GDM1 (cell line): Measurements from ENCODE around the gene PPHLN1.
A peak's percentile ranks its signal among the peaks of the same experiment; 100 is the strongest.
"Not testable (repeated sequence)": the region's sequence is repeated elsewhere in the genome, so short reads cannot be mapped to it uniquely, and the experiment has no call there.

Experiments
- DNase-seq: peaks from one replicate; lab custom pipeline; 2025; lab: John Stamatoyannopoulos, UW

PPHLN1 gene

DNA sequence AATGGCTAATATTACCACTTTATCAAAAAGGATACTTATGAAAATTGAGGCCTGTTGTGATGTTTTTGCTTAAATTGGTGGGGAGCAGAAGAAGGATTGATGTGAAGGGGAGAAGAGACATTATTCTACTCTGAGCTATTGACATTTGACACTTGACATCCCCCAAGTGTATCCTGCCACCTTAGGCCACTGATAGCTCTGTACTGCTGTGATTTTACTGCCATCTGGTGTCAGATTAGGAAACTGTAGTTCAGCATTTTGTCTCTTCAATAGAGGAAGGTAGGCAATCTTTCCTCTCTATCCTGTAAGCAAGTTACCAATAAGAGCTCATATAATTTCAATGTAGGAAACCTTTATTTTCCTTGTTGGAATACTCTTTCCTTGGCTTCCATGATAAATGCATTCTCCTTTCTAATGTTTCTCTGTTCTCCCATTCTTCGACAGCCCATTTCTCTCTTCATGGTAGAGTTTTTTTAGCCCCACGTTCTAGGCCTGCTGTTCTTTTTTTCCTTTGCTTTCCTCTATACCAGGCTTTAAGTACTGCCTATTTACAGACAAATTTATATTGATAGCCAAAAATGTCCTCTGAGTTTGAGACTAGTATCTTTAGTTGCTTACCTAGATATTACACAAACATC, 46.3 kb downstream of the PPHLN1 start:
- DNase-seq = peak; percentile 46

DNA sequence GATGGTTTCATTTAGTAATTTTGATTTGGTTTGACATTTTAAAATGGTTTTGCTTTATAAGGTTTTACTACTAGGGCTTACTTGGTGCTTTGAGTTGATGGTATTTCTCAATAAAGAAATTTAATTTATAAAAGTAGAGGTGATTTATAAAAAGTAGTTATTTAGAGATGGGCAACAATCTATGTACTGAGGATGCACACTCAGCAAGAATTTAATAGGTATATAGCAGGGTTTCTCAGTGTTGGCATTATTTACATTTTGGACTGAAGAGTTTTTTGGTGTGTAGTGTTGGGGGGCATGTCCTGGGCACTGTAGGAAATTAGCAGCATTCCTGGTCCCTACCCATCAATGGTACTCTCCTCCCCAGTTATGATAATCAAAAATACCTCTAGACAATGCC, 47.7 kb downstream of the PPHLN1 start:
- no peak for DNase-seq

DNA sequence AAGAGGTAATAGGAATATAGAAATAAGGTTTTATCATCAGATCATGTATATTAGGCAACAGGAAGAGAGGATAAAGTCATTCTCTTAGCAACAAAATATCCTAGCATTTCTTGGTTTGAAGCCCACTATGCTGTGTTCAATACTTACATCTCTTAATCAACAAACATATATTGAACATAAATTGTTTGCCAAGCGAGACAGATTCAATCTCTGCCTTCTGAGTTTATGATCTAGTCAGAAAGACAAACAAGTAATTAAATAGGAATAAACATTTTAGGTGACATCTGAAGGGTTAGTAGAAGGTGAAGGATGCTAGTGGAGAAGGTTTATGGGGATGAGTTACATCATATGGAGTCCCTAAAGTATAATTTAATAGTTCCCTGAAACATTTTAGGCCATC, 54.8 kb downstream of the PPHLN1 start:
- DNase-seq = no peak

DNA sequence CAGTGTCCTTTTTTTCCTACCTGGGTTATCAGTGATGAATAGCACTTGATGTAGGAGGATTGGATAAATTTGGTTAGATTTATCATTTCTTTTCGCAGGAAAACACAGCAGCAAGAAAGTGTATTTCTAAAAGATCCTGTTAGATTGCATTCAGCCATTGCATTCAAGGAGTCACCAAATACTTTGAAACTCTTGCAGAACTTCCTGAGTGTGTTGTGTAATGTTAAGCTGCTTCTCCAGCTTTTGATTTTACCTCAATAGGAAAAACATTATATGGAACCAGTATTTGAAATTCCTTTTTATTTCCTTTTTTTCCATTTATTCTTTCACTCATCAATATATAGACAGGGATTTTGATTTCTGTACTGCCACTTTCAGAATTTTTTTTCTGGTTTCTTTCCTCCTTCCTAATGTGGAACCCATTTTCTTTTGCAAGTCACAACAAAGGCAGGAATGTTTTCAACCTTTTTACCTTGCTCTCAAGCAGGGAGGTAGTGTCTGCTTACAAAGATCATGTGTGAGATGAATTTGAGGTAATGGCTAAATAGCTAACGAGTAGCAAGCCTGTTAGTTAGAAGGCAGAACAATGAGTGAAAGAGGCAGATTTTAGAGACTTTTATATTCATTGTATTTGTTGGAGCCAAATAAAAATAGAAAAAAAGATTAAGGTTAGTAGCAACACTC, 56.2 kb downstream of the PPHLN1 start:
- DNase-seq = no peak

DNA sequence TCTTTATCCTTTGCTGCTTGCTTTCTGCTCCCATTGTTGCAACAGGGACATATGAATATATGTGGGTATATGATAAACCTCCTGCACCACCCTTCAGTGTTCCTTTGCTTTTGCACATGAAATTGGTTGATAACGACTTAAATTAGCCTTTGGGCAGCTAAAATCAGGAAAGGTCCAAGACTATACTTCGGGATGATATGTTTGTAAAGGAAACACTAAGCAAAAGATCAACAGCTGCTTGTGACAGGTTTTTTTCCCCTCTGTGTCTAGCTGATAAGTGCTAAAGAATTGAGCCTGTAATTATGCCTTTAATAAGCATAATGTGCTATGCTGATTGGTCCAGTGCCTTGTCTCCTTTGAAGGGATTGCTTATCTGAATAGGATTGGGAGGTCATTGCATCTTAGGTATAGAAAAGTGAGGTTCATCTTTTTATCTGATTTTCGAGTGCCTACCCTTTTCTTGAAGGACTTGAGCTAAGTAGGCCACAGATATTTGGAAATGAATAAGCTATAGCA, 59.4 kb downstream of the PPHLN1 start:
- DNase-seq = no peak

DNA sequence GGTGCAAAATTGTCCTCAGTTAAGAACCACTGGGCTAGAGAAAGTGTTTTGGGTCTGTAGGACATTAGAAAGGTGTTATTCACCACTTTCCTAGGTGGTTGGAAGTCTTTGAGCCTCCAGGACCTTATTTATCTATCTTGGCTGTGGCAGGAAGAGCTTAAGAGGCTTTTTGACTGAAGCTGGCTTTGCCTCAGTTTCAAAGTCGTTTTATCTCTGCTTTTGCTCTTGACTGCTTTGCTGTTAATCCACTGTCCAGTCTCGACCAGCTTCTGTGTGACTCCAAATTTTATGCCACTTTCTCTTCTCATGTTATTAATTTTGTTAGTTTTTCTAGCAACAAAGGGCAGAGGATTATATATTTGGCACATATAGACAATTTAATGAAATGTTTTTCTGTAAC, 60.3 kb downstream of the PPHLN1 start:
- no peak for DNase-seq

DNA sequence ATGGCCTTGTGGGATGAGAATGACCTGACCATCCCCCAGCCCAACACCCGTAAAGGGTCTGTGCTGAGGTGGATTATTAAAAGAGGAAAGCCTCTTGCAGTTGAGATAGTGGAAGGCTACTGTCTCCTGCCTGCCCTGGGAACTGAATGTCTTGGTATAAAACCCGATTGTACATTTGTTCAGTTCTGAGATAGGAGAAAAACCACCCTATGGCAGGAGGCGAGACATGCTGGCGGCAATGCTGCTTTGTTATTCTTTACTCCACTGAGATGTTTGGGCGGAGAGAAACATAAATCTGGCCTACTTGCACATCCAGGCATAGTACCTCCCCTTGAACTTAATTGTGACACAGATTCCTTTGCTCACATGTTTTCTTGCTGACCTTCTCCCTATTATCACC, 62.1 kb downstream of the PPHLN1 start:
- DNase-seq = not testable (repeated sequence)

DNA sequence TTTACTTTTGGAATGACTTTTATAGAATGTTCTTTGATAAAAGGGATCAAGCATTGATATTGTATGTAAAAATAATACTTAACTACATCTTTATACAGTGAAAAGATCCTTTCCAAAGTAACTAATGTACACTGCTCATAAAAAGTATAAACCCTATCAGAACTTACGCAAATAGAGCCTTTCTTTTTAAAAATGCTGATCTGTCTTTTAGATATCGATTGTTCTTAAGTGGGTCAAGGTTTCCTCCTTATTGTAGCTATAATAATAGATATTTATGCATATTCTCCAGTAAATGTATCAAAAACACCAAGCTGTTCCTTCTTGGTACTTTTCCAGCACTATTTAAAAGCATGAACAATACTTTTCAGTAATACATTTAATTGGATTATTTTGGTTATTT, 68.5 kb downstream of the PPHLN1 start:
- DNase-seq = no peak

DNA sequence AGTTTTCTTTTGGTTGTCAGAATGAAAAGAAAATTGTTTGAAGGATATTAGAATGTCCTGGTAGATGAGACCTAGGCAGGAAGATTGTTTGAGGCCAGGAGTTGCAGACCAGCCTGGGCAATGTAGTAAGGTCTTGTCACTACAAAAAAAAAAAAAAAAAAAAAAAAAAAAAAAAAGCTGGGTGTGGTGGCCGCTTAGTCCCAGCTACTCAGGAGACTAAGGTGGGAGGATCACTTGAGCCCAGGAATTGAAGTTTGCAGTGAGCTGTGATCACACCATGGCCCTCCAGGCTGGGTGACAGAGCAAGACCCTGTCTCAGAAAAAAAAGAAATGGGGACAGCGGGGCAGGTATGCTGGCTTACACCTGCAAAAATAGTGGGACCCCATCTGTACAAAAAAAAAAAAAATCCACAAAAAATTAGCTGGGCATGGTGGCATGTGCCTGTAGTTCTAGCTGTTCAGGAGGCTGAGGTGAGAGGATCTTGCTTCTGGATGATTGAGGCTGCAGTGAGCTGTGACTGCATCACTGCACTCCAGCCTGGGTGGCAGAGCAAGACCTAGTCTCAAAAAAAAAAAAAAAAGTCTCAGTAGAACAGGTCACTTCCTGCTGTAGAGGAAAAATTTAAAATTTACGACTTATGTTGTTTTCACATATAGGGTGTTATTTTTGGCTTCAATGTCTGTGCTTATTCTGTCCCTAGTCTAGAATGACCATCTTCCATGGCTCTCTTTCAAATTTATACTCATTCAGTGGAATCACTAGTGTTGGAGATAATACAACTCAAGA, 70.7 kb downstream of the PPHLN1 start:
- DNase-seq = no peak

DNA sequence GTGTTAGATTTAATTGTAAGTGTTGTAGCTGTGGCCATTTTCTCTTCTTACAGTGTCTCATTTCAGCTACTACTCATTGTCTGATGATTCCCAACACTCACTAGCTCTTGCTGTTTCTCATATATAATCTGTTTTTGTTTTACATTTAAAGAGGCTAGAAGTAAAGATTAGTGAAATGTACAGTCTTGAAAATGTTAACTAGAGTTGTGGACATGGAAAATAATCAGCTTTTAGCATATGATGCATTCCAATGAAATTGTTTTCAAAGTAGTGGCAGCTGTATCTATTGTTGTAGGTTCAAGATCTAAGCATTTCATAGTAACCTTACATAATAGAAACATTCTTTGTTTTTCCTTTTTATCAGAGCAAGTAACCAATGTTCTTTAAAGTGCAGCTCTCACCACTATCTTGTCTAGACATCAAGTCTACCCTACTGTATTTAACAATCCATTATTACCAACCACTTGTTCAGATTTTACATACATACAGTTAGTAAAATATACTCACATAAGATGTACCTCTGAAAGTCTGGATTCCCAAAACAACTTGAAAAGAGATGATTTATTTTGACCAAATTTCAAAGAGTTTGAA, 76.9 kb downstream of the PPHLN1 start:
- no peak for DNase-seq

DNA sequence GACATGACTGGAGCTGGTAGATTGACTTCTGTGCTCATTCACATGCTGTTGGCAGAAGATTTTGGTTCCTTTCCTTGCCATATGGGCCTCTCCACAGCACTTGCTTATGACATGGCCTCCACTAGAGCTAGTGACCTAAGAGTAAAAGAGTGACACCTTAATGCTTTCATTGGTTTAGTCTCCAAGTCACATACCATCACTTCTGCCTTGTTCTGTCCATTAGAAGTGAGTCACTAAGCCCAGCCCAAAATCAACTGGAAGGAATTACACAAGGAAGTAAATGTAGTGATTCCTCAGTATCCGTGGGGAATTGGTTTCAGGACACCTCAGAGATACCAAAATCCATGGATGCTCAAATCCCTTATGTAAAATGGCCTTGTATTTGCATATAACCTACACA, 81.3 kb downstream of the PPHLN1 start:
- no peak for DNase-seq

DNA sequence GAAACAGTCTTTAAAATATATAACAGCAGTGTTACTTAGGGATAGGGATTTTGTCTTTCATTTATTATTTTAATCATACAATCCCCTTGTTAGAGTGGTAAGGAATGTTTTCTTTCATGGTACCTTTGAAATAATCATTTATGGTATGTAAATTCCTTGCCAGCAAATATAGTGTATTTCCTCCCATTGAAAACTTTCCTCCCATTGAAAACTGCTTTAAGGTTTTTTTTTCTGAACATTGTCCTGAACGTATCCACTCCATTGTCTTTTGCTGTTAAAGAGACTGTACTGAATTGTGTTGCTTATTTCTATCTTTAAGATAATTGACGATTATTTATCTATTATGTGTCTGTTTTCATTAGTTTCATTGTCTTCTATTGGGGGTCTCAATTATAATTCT, 83.5 kb downstream of the PPHLN1 start:
- no peak for DNase-seq

DNA sequence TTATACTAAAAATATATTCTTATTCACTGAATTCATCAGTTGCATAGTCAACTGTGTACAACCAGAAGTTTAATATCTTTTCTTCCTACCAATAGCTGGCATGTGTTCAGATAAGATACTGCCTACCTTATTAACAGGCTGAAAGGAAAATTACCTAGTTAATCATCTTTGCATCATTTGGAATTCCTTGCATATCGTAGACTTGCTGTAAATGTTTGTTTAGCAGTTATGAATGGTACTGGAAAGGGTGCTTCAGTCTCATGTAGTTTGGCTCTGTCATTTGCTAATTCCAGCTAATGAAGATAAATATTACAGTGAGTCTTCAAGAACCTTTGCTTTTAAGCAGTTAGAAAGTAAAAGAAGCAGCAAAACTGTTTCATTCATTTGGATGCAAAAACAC, 84.4 kb downstream of the PPHLN1 start:
- DNase-seq = no peak

DNA sequence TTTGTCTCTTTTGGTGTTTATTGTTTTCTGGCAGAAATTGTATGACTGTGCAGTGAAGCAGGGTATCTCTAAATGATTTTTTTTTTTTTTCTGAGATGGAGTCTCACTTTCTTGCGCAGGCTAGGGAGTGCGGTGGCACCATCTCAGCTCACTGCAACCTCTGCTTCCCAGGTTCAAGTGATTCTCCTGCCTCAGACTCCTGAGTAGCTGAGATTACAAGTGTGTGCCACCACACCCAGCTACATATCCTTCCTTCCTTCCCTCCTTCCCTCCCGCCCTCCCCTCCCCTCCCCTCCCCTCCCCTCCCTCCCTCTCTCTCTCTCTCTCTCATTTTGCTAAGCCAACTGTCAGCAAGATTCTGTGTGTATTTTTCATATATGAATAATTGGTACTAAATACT, 94.4 kb downstream of the PPHLN1 start:
- no peak for DNase-seq

DNA sequence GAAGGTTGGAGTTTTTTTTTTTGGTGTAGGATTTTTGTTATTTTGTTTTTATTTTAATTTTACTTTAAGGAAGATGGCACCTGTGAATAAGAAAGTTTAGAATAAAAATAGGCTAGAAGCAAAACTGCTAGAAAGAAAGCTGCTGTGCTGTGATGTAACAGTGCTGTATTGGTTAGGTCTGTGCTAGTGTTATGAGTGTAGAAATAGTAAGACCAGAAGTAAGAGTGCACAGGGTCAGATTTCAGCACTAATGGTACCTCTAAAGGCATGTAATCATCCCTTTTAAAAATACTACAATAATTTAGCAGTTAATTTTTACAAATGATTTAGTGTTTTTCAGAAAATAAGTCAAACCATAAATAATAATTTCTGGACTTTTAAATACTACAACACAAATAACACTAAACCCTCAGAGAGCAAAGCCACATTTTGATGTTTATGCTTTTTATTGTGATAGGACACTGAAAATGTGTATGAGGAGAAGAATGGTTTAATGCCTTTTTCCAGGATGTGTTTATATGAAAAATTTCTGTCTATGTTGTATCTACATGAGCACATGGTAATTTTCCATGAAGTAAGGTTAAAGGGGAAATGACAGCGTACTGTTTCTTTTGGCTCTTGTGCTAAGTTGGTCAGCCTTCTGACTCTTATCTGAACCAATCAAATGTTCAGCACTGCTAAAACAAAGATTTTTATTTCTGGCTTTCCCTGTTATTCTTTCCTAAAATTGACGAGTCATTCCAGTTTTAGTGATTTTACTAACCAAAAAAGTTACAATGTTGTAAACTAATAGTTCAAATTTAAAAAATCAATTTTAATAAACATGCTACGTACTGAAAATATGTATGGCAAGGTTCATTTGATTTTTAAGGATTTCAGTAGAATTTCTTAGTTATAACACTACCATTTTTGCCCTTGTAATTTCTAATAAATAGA, 96.1 kb downstream of the PPHLN1 start:
- no peak for DNase-seq

DNA sequence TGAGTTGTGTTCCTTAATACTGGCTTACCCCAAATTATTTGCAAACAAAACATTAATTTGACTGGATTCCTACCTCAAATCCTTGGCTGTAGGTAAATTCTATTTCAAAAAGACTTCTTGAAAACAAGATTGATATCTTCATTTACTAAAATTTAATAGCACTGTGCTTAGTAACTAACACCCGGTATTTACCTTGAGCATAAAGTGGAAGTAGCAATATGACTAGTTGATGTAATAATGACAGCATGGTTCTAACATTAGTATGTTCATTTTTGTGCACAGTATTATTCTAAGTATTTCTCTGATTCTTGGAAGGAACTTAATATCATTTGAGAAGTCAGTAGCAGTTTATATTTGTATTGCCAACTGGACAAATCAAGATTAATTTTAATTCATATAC, 96.8 kb downstream of the PPHLN1 start:
- DNase-seq = no peak

DNA sequence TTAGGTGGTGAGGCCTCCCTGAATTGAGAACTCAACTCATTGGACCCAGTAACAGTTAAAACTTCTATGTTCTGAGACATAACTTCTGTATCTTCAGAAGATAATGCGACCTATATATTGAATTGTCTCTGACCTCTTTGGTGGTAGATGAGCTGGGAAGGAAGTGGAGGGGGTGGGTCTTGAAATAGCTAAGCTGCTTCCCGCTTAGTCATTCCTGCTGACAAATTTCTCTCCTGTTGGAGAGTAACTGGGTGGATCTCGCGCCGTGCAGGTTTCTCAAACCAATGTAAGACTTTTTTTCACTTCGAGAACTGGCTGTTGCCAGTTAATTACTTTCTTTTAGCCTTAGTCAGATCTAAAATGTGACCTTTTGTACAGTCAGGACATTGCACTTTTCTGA, 100.8 kb downstream of the PPHLN1 start:
- no peak for DNase-seq

DNA sequence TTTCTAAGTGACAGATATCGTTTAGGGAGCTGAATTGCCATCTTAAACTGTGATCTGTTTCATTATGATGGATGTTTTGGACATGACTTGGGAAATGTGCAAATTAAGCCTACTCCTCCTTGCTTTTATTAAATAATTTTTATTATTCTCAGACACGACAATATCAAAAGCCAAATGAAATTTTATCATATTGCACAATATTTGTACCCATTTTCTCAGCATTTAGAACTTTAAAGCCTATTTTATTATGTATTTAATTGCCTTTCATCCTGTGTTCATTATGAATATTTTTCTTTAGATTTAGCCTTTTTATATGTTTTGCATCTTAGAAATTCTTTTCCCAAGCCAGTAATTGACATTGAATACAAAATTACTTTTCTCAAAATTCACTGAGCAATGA, 102.9 kb downstream of the PPHLN1 start:
- DNase-seq = no peak

DNA sequence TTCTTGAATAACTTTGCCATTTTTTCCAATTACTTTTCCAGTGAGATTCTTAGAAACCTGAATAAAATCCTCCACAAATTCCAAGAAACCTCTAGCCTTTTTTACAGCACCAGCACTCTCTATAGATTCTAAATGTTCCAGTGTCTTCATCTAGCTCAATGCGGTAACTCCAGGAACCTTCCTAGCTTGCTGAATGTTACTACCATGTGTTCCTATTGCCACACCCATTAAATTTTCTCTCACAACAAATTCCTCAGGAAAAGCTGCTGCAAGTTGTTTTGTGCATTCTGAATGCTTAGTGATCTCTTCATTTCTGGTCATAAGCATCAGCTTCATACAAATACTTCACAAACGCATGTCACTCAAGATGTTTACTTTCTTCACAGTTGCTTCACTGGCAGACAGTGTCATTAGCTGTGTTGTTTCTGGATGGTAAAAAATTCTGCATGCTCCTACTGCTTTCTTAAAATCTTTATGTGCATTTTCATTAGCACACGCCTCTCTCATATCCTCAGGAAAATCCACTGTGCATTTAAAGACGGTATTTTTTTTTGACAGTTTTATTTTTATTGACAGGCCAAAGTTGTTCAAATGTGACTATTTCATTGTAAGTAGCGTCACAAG, 106.7 kb downstream of the PPHLN1 start:
- no peak for DNase-seq

DNA sequence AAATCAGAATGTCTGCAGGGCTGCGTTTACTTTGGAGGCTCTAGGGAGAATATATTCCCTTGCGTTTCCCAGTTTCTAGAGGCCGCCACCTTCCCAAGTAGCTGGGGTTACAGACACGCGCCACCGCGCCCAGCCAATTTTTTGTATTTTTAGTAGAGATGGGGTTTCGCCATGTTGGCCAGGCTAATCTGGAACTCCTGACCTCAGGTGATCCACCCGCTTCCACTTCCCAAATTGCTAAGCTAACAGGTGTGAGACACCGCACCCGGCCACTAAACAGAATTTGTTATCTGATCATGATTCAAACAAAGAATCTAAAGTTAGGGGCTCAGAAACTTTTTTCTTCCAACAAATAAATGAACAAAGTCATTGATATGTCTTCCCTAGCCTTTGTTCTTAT, 114.6 kb downstream of the PPHLN1 start:
- DNase-seq = no peak

DNA sequence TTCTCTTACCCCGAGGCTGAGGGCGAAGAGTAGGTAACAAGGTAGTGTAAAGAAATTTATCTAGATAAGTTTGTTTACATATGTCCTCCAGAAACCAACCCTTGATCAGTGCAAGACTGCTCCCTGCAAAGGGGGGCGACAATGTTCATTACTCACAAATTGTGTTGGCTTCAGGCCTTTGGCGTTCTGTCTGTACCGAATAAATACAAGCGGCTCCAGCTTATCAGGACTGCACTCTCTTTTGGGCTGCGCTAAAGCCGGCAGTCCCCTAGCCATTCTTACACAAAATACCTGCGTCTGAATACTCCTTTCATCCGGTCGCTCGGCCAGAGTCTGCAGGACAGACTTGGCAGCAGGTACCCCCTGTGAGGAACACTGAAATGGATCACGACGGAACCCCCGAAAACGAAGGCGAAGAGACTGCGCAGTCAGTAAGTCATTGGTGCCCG, 116.4 kb downstream of the PPHLN1 start:
- DNase-seq = no peak
